NCI-H69 (cell line): ENCODE data around the gene HM13.
A peak's percentile ranks its signal among the peaks of the same experiment; 100 is the strongest.
"Not testable (repeated sequence)": the region's sequence is repeated elsewhere in the genome, so short reads cannot be mapped to it uniquely, and the experiment has no call there.

Source experiments
- DNase-seq: peaks from one replicate; lab custom pipeline; 2025; lab: John Stamatoyannopoulos, UW

HM13 gene

GRCh38 chr20:31514154-31515071 lies at the start of gene HM13:
HM13 (plus strand) TSS chr20:31514442; CDS start chr20:31514552, 110 bp downstream.
- DNase-seq: peak; percentile 99

- not testable (repeated sequence) for DNase-seq
Observed at GRCh38 chr20:31470946-31471345, 43.3 kb upstream of the HM13 start.

GRCh38 chr20:31472395-31473330 lies 41.6 kb upstream of the HM13 start:
- DNase-seq: no peak

- no peak for DNase-seq
Observed at GRCh38 chr20:31473331-31474096, 40.7 kb upstream of the HM13 start.

GRCh38 chr20:31474097-31474436 lies 40.2 kb upstream of the HM13 start:
- DNase-seq: no peak

GRCh38 chr20:31474758-31475427 lies 39.3 kb upstream of the HM13 start, which contains the start of the genes DEFB124 and REM1:
DEFB124 (minus strand) TSS chr20:31475127; CDS start chr20:31473013, 2,114 bp downstream.
REM1 (plus strand) TSS chr20:31475288; CDS start chr20:31476446, 1,158 bp downstream.
- peak; percentile 19 for DNase-seq

GRCh38 chr20:31475472-31476293 lies 38.6 kb upstream of the HM13 start:
- DNase-seq: peak; percentile 20

- no peak for DNase-seq
Observed at GRCh38 chr20:31476294-31476585, 38.0 kb upstream of the HM13 start.

- no peak for DNase-seq
Observed at GRCh38 chr20:31476643-31477215, 37.5 kb upstream of the HM13 start.

- DNase-seq: peak; percentile 27
Observed at GRCh38 chr20:31484001-31484400, 30.2 kb upstream of the HM13 start.

GRCh38 chr20:31485450-31486339 lies 28.5 kb upstream of the HM13 start:
- DNase-seq: no peak

GRCh38 chr20:31488115-31488514 lies 26.1 kb upstream of the HM13 start:
- peak; percentile 19 for DNase-seq

- DNase-seq: no peak
Observed at GRCh38 chr20:31489152-31489551, 25.1 kb upstream of the HM13 start.

- no peak for DNase-seq
Observed at GRCh38 chr20:31490752-31491151, 23.5 kb upstream of the HM13 start.

- peak; percentile 61 for DNase-seq
Observed at GRCh38 chr20:31494131-31494530, 20.1 kb upstream of the HM13 start.

GRCh38 chr20:31496761-31497295 lies 17.4 kb upstream of the HM13 start:
- peak; percentile 70 for DNase-seq

GRCh38 chr20:31497838-31498540 lies 16.3 kb upstream of the HM13 start:
- peak; percentile 15 for DNase-seq

GRCh38 chr20:31500527-31500926 lies 13.7 kb upstream of the HM13 start:
- DNase-seq: no peak
